B cell (primary cell): ENCODE measurements around the gene S1PR2.

ENCODE experiments used
- CTCF ChIP-seq: fragments of 200-600 bp; IDR thresholded peaks from one replicate; pipeline ENCODE4 v1.8.0; 2022; ENCODE audit warnings: antibody characterized with exemption, mild to moderate bottlenecking
- EZH2 ChIP-seq: IDR thresholded peaks from 2 replicates; pipeline ENCODE4 v1.6.1; 2012; ENCODE audit warnings: borderline replicate concordance, low read depth, mild to moderate bottlenecking, moderate library complexity, low read length; ENCODE audit not compliant: insufficient read depth, poor library complexity, severe bottlenecking

- TF ChIP-seq EZH2 (no peak), CTCF (no peak)
These were observed 24.1 kb downstream of the S1PR2 start for GRCh38 chr19:10207026-10207425.
